SK-N-SH (cell line): Measurements from ENCODE around the gene DHODH.

ENCODE experiments used
- CTCF ChIP-seq: fragments of 200-600 bp; sonication (generic); IDR thresholded peaks from 2 replicates; pipeline ENCODE4 v1.6.1; 2017; ENCODE audit warnings: antibody characterized with exemption, mild to moderate bottlenecking, moderate library complexity
- EP300 ChIP-seq, 2 experiments: IDR thresholded peaks; 2 replicates each; pipeline versions ENCODE4 v1.4.0 to v1.6.1; 2012; ENCODE audit warnings: borderline replicate concordance in 1 of 2, low read depth in 1 of 2, low read length in 1 of 2
- TAF1 ChIP-seq: IDR thresholded peaks from 2 replicates; pipeline ENCODE4 v1.6.1; 2012; ENCODE audit warnings: low read depth, mild to moderate bottlenecking, low read length, moderate library complexity, borderline replicate concordance

GRCh38 chr16:71995038-71995437 is 13.5 kb upstream of the DHODH start:
- TF ChIP-seq EP300 (IDR thresholded peaks at IDR 0.05; ENCODE audit: borderline replicate concordance in 1 of 2, low read depth in 1 of 2, low read length in 1 of 2) (no peak), CTCF (no peak), TAF1 (no peak)
